CD14-positive monocyte (primary cell): ENCODE results near the gene CTNND2. TPM values are rescaled to one million over a fixed set of nuclear protein-coding genes. Genes with fewer than 3 reads are reported as not detected.

Experiments used
- DNase-seq, 3 donors: peaks; one replicate each; pipeline ENCODE4 v3.0.0-alpha.2; 2011 to 2022
- H2AFZ ChIP-seq: 2 replicates; pipeline ENCODE4 v1.6.0; 2012; ENCODE audit warnings: mild to moderate bottlenecking, low read depth, low read length, inconsistent platforms; ENCODE audit not compliant: insufficient read depth, poor library complexity, severe bottlenecking
- H3K27ac ChIP-seq, 2 donors: 1 replicate in 1 of 2; 2 replicates in 1 of 2; pipeline ENCODE4 v1.5.1; 2012 to 2013; ENCODE audit warnings: low read length in 2 of 2, control low read depth in 1 of 2, inconsistent platforms in 1 of 2, low read depth in 1 of 2, mild to moderate bottlenecking in 1 of 2
- H3K27me3 ChIP-seq, 2 donors: one replicate each; pipeline versions ENCODE4 v1.6.0 to v1.6.1; 2011 to 2013; ENCODE audit warnings: low read length in 2 of 2; ENCODE audit not compliant: control insufficient read depth in 2 of 2, insufficient read depth in 2 of 2
- H3K36me3 ChIP-seq, 2 donors: replicated peaks in 1 of 2; 1 replicate in 1 of 2; 2 replicates in 1 of 2; pipeline versions ENCODE4 v1.5.1 to v1.6.1; 2012 to 2013; ENCODE audit warnings: low read length in 2 of 2, control low read depth in 1 of 2, inconsistent platforms in 1 of 2, mild to moderate bottlenecking in 1 of 2; ENCODE audit not compliant: insufficient read depth in 2 of 2, control insufficient read depth in 1 of 2
- H3K4me1 ChIP-seq, 2 donors: 1 replicate in 1 of 2; 2 replicates in 1 of 2; pipeline versions ENCODE4 v1.5.1 to v1.6.1; 2012 to 2013; ENCODE audit warnings: low read length in 2 of 2, control low read depth in 1 of 2, inconsistent platforms in 1 of 2, mild to moderate bottlenecking in 1 of 2, moderate library complexity in 1 of 2; ENCODE audit not compliant: insufficient read depth in 2 of 2, control insufficient read depth in 1 of 2
- H3K4me2 ChIP-seq: replicated peaks from 2 replicates; pipeline ENCODE3; 2012; ENCODE audit warnings: low read length, moderate library complexity, mild to moderate bottlenecking; ENCODE audit not compliant: poor library complexity, severe bottlenecking; ENCODE audit errors: extremely low read depth
- H3K4me3 ChIP-seq, 3 experiments: fragments of 200-600 bp in 1 of 3; sonication (generic) in 1 of 3; replicated peaks in 1 of 3; 1 replicate in 2 of 3; 2 replicates in 1 of 3; pipeline ENCODE4 v1.5.1; 2011 to 2013; ENCODE audit warnings: low read length in 3 of 3, mild to moderate bottlenecking in 3 of 3, control low read depth in 2 of 3, low read depth in 2 of 3, inconsistent platforms in 1 of 3, moderate library complexity in 1 of 3
- H3K79me2 ChIP-seq: 2 replicates; pipeline ENCODE4 v1.6.0; 2012; ENCODE audit warnings: mild to moderate bottlenecking, control low read depth, inconsistent platforms, low read length, moderate library complexity; ENCODE audit not compliant: insufficient read depth
- H3K9ac ChIP-seq: 2 replicates; pipeline ENCODE4 v1.6.0; 2017; ENCODE audit warnings: low read length, mild to moderate bottlenecking; ENCODE audit not compliant: insufficient read depth, poor library complexity, severe bottlenecking
- H3K9me3 ChIP-seq, 2 donors: replicated peaks in 1 of 2; 1 replicate in 1 of 2; 2 replicates in 1 of 2; pipeline versions ENCODE4 v1.5.1 to v1.6.1; 2012 to 2013; ENCODE audit warnings: low read length in 2 of 2, control low read depth in 1 of 2; ENCODE audit not compliant: control insufficient read depth in 1 of 2, insufficient read depth in 1 of 2
- H4K20me1 ChIP-seq: 2 replicates; pipeline ENCODE4 v1.6.0; 2012; ENCODE audit warnings: mild to moderate bottlenecking, low read length, control low read depth, moderate library complexity; ENCODE audit not compliant: insufficient read depth
- H3K27ac Mint-ChIP-seq, 7 donors: one replicate each; pipeline ENCODE4 v1.8.0; 2020; ENCODE audit warnings: mild to moderate bottlenecking in 7 of 7, mixed read lengths in 7 of 7, moderate library complexity in 6 of 7, inconsistent platforms in 2 of 7
- H3K27me3 Mint-ChIP-seq, 3 donors: one replicate each; pipeline ENCODE4 v1.8.0; 2021 to 2022; ENCODE audit warnings: low read depth in 3 of 3, mild to moderate bottlenecking in 3 of 3, mixed read lengths in 3 of 3, moderate library complexity in 3 of 3, inconsistent platforms in 1 of 3
- H3K36me3 Mint-ChIP-seq, 2 donors: one replicate each; pipeline ENCODE4 v1.8.0; 2020; ENCODE audit warnings: mixed read lengths in 2 of 2, inconsistent platforms in 1 of 2, mild to moderate bottlenecking in 1 of 2
- H3K4me1 Mint-ChIP-seq: one replicate; pipeline ENCODE4 v1.8.0; 2020; ENCODE audit warnings: mild to moderate bottlenecking, mixed read lengths
- H3K4me3 Mint-ChIP-seq, 2 donors: one replicate each; pipeline ENCODE4 v1.8.0; 2020; ENCODE audit warnings: mild to moderate bottlenecking in 2 of 2, mixed read lengths in 2 of 2, moderate library complexity in 1 of 2
- H3K9me3 Mint-ChIP-seq, 7 donors: one replicate each; pipeline ENCODE4 v1.8.0; 2020 to 2022; ENCODE audit warnings: mixed read lengths in 7 of 7, mild to moderate bottlenecking in 6 of 7, moderate library complexity in 6 of 7, inconsistent platforms in 2 of 7
- CTCF ChIP-seq: fragments of 200-600 bp; IDR thresholded peaks from one replicate; pipeline ENCODE4 v1.8.0; 2022; ENCODE audit warnings: antibody characterized with exemption, mild to moderate bottlenecking
- whole genome bisulfite sequencing: methylation state at CpG from one replicate; pipeline ENCODE4 v1.1.5; 2013; ENCODE audit warnings: missing lambda C conversion rate; ENCODE audit not compliant: insufficient coverage; 5-methylcytosine and 5-hydroxymethylcytosine counted together
- intact Hi-C, 2 donors: fragments of 100-400 bp; cut with micrococcal nuclease; formaldehyde crosslinking; loops; one replicate each; pipeline versions ENCODE4 v1.15.0 to v1.15.1; 2023
- polyA plus RNA-seq, 3 donors: library from polyadenylated mRNA; depleted of rRNA in 1 of 3; unstranded in 2 of 3; stranded (reverse) in 1 of 3; fragments of 300-500 nt in 2 of 3; fragments of >200 nt in 1 of 3; fragmentation: Illumina TruSeq in 2 of 3; gene quantifications; 1 replicate in 2 of 3; 2 replicates in 1 of 3; pipeline ENCODE4 v1.2.3, GENCODE V29; 2012 to 2021

The CTNND2 gene
- polyA plus RNA-seq, 3 donors: not detected

- H3K4me3 ChIP-seq: no peak overlapping the region
- no peaks in the 10 kb centered on the region for H3K36me3 ChIP-seq
- no peak overlapping the region for H3K9ac ChIP-seq
- WGBS: 100% methylated on average over 1 of the region's 3 CpGs
- H3K9me3 Mint-ChIP-seq: peaks cover 0 to 3% (median 0%) of the 10 kb centered on the region in 7 donors
- intact Hi-C loops: no loop called here
- TF ChIP-seq CTCF: no peak
- H3K27me3 Mint-ChIP-seq: peaks cover 3 to 5% (median 3%) of the 10 kb centered on the region in 3 donors
- no peaks in the 10 kb centered on the region for H3K4me1 Mint-ChIP-seq
- no peaks in the 10 kb centered on the region for H3K79me2 ChIP-seq
- H3K27ac ChIP-seq: no peak overlapping the region
- no peaks in the 10 kb centered on the region for H4K20me1 ChIP-seq
- no peak overlapping the region for H3K4me3 Mint-ChIP-seq
- H3K4me1 ChIP-seq: no peaks in the 10 kb centered on the region
- H3K27ac Mint-ChIP-seq: no peak overlapping the region
- no peaks in the 10 kb centered on the region for H3K36me3 Mint-ChIP-seq
- H2AFZ ChIP-seq: no peak overlapping the region
- no peaks in the 10 kb centered on the region for H3K27me3 ChIP-seq
- DNase-seq: no peak
- no peaks in the 10 kb centered on the region for H3K9me3 ChIP-seq
- H3K4me2 ChIP-seq: no peak overlapping the region
Measured at GRCh38 chr5:11121885-11122284, 782.4 kb downstream of the CTNND2 start.

DNA sequence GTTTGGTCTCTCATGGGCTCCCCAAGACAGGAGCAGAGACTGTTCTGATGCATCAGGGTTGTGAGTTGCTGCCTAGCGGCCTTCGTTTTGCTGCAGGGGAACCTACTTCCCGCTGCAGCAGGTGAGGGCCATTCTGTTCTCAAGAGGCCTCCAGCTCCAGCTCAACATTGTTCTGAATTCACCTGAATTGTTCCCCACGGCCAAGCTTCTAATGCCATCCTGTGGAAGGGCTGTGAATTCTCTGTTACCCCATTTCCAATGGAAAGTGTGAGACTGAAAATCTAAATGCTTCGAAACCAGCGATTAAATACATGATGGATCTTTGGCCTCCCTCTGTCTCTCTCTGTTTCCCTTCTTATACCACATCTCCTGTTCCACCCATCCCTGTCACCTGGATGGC, 794.1 kb downstream of the CTNND2 start:
- H3K79me2 ChIP-seq: no peaks in the 10 kb centered on the region
- H3K9ac ChIP-seq: no peak overlapping the region
- no peak for TF ChIP-seq CTCF
- no peak overlapping the region for H3K4me3 Mint-ChIP-seq
- H3K27ac ChIP-seq: no peak overlapping the region
- H3K27ac Mint-ChIP-seq: no peak overlapping the region
- no peaks in the 10 kb centered on the region for H3K4me1 ChIP-seq
- H3K36me3 ChIP-seq: no peaks in the 10 kb centered on the region
- WGBS: 89% methylated on average over 5 of the region's 6 CpGs
- H3K4me2 ChIP-seq: no peak overlapping the region
- DNase-seq: no peak
- H3K27me3 ChIP-seq: no peaks in the 10 kb centered on the region
- H2AFZ ChIP-seq: no peak overlapping the region
- H3K9me3 Mint-ChIP-seq: peaks cover 0 to 4% (median 3%) of the 10 kb centered on the region in 7 donors
- intact Hi-C loops: no loop called here
- no peak overlapping the region for H3K4me3 ChIP-seq
- no peaks in the 10 kb centered on the region for H3K36me3 Mint-ChIP-seq
- H3K27me3 Mint-ChIP-seq: peaks cover 0 to 4% (median 2%) of the 10 kb centered on the region in 3 donors
- no peaks in the 10 kb centered on the region for H3K9me3 ChIP-seq
- H3K4me1 Mint-ChIP-seq: no peaks in the 10 kb centered on the region
- no peaks in the 10 kb centered on the region for H4K20me1 ChIP-seq
